Right lobe of liver (tissue), 4 donors: ENCODE measurements around the gene FILIP1L.

Experiments used
- CTCF ChIP-seq, 4 donors: fragments of 200-600 bp in 3 of 4; fragments of 450-650 bp in 1 of 4; IDR thresholded peaks; one replicate each; pipeline versions ENCODE4 v1.5.1 to v1.8.0; 2016 to 2022; ENCODE audit warnings: antibody characterized with exemption in 4 of 4, mild to moderate bottlenecking in 2 of 4
- POLR2A ChIP-seq: fragments of 450-650 bp; IDR thresholded peaks from one replicate; pipeline ENCODE4 v1.6.1; 2017; ENCODE audit warnings: antibody characterized with exemption, mild to moderate bottlenecking
- donor health status: DM: no; HTN: no; CAD: no.
- donor health status: DM: no; HTN: no; CAD: no.
- donor health status: DM: no; HTN: yes; CAD: no.

- TF ChIP-seq CTCF (IDR thresholded peaks at IDR 0.05) (no peak), POLR2A (no peak)
Observed at GRCh38 chr3:100158918-100159330, 44.6 kb upstream of the FILIP1L start.
